GM12874 (cell line): ENCODE measurements around the gene SST.

Source experiments
- CTCF ChIP-seq: IDR thresholded peaks from 2 replicates; pipeline ENCODE4 v1.5.1; 2011; ENCODE audit warnings: low read depth, mild to moderate bottlenecking, control low read depth, low read length, moderate library complexity; ENCODE audit not compliant: insufficient read depth

SST gene

GRCh38 chr3:187669675-187670504 lies at the start of gene SST:
SST (minus strand) TSS chr3:187670394; CDS start chr3:187670291, 103 bp downstream.
- no peak for TF ChIP-seq CTCF

DNA sequence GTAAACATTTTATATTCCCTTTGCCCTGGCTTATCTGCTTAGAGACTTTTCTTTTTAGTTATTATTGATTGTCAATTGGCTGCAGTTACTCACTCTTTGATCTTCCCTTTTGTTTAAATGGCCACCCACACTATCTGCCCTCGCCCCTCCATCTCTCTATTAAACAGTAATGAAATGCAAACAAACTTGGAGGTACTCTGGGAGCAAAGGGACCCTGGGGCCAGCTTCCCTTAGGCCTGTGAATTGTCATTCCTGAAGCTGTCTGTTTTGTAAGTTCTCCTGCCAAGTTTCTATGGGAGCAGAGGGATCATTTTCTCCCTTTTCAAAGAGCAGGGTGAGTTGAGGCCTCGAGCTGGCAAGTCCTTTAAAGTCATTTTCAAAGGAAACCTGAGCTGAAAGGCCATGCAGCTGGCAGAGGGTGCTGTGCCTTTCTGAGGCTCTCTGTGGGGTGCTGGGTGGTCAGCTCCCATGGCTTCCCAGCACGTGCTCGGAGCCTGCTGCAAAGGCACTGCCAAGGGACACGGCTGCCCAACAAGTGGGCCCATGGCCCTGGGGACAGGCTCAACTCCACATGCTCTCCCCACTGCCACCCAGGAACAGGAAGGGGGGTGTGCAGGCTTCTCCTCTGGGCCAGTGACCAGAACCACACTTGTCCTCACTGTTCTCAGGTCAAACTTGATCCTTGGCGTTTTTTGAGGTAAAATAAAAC lies 49.6 kb upstream of the SST start:
- no peak for TF ChIP-seq CTCF

GRCh38 chr3:187718802-187719201 lies 48.6 kb upstream of the SST start:
- no peak for TF ChIP-seq CTCF

GRCh38 chr3:187717572-187717971 lies 47.4 kb upstream of the SST start:
- no peak for TF ChIP-seq CTCF

DNA sequence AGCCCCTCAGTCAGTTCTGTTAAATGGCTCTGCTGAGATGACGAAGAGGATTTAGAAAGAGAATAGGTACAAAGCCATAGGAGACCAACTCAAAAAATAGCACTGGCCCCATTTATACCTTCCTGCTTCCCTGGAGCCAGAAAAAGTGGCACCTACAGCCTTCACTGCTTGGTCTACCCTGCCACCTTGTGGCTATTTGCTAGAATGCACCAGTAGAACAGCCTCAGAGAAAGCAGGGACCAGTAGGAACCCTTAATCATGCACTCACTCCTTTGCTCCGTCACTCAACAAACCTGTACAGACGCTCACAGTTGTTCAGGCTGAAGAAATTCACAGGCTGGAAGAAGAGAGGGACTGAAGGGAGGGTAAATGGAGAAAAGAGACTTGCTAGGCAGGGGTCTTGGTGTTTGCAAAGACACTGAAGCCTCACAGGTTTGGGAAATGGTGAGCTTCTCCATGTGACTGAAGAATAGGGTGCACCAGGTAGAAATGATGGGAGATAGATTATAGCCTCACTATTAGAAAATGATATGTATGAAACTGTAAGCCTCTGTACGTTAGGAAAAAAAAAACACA lies 44.3 kb upstream of the SST start:
- TF ChIP-seq CTCF = peak; percentile 83

GRCh38 chr3:187713504-187713903 lies 43.3 kb upstream of the SST start:
- TF ChIP-seq CTCF = no peak

DNA sequence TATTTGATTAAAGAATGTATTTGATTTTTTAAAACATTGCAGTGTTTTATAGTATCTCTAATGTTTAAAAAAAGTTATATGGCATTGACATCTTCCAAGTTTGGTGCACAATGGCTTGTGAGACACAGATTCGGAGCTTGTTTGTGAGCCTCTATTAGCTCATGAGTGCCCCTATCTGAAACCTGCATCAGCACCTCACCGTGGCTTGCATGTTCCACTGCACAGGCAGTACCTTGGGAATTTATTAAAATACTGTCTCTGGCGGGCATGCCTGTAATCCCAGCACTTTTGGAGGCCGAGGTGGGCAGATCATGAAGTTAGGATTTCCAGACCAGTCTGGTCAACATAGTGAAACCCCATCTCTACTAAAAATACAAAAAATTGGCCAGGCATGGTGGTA lies 39.0 kb upstream of the SST start:
- no peak for TF ChIP-seq CTCF
